Measurements from ENCODE around the gene MTMR6.
A peak's percentile ranks its signal among the peaks of the same experiment; 100 is the strongest.
"Not testable (repeated sequence)": the region's sequence is repeated elsewhere in the genome, so short reads cannot be mapped to it uniquely, and the experiment has no call there.

Gene MTMR6

DNA sequence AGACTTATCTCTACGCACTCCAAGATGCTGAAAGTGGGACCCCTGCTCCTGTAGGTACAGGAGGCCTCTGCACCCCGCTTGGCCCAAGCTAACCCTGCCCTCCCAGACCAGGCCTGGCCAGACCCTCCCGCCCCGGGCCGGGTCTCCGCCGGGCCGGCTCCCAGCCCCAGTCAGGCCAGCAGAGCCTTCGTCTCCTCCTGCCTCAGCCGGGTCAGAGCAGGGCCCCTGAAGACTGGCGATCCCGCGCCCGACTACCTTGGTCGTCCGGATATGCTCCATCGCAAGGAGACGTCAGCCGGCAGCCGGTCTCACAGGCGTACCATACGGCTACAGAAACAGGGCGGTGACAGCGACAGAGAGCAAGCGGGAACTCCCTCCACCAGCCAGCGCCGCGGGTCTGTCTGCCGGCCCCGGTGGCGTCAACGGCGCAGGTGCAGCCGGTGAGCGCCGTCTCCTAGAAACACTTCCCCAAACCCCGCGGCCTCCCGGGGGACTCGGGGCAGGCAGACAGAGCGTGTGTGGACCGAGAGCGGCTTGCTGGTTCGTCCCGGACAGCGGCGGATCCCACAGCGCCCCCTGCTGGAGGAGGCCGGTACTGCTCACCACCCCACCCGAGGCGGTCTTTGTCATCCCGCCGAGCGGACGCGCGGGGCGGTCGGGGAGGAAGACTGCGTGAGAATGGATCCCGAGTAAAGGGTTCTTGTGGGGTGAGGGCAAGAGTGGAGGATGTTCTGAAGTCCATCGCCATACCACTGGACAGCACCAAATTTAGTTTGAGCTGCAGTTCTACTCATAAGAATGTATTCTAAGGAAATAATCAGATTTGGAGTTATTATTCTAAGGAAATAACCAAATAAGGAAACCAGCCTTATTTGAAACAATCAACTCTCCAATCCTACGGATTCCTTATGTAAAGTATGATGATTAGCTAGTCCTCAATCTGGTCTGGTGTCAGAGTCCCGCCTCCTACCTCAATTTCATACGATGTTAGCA is at the start of gene MTMR6:
Gene MTMR6 (minus strand): TSS at position 520 of the 993 bp plus-strand sequence. CDS start 241 bp downstream, at position 279.
- DNase-seq (ENCODE audit: extremely low spot score, insufficient read length, low read depth) (peak; percentile 94), FAIRE-seq (peak; percentile 94)

DNA sequence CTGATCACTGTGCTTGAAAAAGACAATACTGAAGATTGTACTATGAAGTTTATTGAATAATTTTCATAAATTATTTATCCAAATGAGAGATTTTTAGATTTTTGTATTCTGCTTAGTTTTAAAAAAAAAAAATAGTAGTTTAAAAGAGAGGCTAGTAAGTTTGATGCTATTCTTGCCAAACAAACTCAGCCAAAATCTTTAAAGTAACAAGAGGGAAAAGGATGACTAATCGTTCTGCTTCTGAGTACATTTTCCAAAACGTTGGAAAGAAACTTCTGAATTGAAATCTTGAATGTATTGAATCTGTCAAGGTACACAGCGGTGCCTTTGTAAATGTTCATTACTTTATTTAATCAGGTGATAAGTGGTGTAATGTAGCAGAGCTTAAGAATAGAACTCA is 48.6 kb upstream of the MTMR6 start:
- DNase-seq (ENCODE audit: extremely low spot score, insufficient read length, low read depth) (no peak), FAIRE-seq (no peak)

DNA sequence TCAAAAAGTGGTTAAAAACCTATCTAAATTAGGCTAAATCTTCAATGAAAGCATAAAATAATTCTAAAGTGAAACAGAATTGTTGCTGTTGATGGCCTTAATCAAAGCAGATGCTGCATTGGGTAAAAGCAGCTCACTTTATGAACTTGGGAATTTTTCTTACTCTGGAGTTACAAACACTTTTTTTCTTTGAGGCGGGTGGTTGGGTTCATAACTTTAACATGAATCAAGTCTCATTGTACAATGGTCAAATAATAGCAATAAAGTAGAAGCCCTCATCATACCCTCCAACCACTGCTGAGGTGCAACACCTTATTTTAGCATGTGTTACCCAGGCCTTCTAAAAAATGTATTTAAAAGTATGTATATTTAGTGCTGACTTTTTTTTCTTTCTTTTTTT is 43.3 kb upstream of the MTMR6 start:
- FAIRE-seq (no peak), DNase-seq (ENCODE audit: extremely low spot score, insufficient read length, low read depth) (no peak)

DNA sequence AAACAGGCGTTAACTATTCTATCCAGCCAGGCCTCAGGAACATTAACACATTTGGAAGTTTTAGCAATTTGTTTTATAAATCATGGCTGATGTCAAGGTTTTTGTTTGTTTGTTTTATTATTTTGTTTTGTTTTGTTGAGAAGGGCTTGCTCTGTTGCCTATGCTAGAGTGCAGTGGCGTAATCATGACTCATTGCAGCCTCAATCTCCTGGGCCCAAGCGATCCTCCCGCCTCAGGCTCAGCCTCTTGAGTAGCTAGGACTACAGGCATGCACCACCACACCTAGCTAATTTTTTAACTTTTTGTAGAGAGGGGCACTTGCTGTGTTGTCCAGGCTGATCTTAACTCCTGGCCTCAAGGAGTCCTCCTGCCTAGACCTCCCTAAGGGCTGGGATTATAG is 42.4 kb upstream of the MTMR6 start:
- DNase-seq (ENCODE audit: extremely low spot score, insufficient read length, low read depth) (no peak), FAIRE-seq (no peak)

DNA sequence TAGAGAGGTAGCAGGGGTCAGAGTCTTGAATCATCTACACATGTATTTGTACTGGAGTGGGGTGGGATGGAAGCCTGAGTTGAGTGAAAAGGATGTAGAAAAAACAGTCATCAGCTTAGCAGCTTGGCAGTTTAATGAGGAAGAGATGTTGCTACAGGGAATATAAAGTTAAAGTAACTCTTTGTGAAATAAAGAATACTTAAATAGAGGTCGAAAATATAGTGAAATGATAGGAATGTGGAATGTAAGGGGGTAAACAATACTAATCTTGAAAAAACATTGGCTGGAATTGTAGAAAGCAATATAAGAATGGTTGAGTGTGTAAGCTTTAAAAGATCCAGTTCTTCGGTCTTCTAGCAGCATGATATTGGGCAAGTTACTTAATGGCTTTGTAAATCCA is 36.8 kb upstream of the MTMR6 start:
- FAIRE-seq = no peak
- DNase-seq (ENCODE audit: extremely low spot score, insufficient read length, low read depth) = no peak

DNA sequence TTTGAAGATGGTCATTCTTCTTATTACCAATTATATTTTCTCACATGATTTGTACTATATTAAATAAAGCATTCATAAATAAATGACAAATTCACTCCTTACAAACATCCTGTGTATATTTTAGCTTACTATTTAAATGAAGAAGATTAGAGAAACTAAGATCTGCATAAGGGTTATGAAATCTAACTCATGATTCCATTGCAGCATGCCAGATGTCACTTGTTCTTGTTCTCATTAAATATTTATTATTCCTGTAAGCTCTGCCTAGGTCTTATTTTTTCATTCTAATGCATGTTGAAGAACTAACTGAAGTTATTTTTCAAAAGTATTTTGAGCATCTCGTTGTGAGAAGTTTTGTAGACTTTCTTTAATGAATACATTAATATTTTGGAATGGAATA is 32.5 kb upstream of the MTMR6 start:
- DNase-seq (ENCODE audit: extremely low spot score, insufficient read length, low read depth) (no peak), FAIRE-seq (no peak)

DNA sequence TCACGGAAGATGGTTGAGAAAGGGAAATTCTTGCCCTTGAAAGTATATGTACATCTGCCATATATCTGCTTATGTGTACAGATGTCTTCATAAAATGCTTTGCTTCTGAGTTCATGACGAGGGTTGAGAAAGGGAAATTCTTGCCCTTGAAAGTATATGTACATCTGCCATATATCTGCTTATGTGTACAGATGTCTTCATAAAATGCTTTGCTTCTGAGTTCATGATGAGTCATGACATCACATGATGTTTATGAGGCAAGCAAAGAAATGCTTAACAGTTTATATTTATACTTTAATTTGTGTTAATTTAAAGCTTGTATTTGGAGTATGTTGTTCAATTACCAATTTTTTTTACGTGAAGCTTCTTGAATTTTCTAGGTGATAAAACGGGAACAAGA is 31.7 kb upstream of the MTMR6 start:
- not testable (repeated sequence) for FAIRE-seq; DNase-seq (ENCODE audit: extremely low spot score, insufficient read length, low read depth)

DNA sequence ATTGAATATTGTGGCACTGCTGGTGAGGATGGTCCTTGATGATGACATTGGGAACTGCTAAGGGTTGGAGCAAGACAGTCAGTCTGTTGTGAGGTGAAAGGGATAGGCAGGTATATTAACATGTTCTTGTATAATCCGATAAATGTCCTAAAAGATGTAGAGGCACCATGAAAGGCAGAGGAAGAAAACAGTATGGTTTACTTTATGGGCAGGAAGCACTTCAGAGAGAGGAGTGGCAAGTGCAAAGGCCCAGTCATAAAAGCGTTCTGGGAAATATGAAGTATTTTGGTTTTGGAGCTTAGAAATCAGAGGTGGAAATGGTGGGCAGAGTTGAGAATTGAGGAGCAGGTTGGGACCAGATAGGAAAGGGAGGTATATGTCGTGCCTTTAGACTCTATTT is 23.6 kb upstream of the MTMR6 start:
- DNase-seq (ENCODE audit: extremely low spot score, insufficient read length, low read depth) (no peak), FAIRE-seq (no peak)

DNA sequence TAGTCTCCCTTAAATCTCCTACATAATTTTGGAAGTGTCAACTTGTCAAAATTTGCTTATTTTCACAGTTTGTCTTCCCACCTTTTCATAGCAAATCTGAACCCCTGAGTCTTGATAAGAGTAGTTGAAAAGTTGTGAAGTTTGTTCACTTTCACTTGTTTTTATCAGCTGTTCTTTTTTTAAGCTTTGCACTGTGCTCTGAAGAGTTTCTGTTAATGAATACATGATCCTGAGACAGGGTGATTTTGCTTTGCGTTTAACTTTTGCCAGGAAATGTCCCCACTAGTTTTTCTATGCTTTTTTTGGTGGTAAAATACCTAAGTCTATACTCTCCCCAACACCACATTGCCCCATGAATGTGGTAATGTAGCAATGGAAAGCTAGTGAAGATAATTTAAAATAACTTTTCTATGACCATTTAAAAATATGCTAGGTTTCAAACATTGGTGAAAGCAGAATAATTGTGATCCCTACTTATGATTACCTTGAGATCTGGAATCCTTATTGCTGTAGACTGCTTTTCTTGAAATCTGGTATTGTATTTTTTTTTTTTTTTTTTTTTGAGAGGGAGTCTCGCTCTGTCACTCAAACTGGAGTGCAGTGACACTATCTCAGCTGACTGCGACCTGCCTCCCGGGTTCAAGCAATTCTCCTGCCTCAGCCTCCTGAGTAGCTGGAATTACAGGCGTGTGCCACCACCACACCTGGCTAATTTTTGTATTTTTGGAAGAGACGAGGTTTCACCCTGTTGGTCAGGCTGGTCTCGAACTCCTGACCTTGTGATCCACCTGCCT is 19.6 kb upstream of the MTMR6 start:
- FAIRE-seq (no peak), DNase-seq (ENCODE audit: extremely low spot score, insufficient read length, low read depth) (no peak)

DNA sequence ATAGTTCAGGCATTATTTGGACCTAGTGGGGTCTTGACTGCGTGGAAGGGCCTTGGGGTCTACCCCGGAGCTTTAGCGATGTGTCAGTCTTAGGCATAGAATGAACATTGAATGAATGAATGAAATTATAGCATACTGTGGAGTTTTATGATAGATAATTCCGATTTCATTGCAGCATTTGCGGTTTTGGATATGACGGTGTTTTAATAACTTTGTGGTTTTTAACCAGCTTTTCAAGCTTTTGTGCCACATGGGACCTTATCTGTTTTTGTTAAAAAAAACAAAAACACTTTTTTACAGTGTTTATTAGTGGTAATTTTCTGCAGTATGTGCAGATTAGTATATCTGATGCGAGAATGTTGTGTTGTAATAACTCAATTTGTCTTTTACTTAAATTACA is 14.8 kb upstream of the MTMR6 start:
- DNase-seq (ENCODE audit: extremely low spot score, insufficient read length, low read depth) = no peak
- no peak for FAIRE-seq

DNA sequence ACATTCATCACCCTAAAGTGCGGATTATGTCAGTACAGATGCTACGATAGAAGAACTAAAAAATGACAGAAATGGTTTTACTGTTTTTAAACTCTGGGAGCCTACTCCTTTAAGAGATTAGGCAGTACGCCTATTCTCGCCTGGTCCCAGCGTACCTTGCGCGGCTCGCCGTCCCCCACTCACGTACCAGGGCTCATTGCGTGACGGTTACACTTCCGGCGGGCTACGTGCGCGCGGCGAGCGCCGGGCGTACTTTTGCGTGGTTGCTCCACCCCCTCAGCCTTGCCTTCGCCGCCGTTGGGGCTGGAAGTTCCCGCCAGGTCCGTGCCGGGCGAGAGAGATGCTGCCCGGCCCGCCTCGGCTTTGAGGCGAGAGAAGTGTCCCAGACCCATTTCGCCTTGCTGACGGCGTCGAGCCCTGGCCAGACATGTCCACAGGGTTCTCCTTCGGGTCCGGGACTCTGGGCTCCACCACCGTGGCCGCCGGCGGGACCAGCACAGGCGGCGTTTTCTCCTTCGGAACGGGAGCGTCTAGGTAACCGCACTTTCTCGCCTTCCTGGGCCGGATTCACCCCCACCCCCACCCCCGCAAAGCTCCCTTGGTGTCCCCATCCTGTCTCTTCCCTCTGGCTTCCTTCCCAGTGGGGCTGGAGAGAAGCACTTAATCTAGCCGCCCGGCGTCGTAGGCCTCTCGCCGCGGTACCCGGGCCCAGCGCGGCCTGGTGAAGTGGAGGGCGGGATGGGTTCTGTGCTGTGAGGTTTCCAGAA is 14.2 kb upstream of the MTMR6 start, which contains the start of gene NUP58:
Gene NUP58 (plus strand): TSS at position 279 of the 767 bp plus-strand sequence. CDS start 149 bp downstream, at position 428.
- FAIRE-seq (peak; percentile 98), DNase-seq (ENCODE audit: extremely low spot score, insufficient read length, low read depth) (peak; percentile 76)

DNA sequence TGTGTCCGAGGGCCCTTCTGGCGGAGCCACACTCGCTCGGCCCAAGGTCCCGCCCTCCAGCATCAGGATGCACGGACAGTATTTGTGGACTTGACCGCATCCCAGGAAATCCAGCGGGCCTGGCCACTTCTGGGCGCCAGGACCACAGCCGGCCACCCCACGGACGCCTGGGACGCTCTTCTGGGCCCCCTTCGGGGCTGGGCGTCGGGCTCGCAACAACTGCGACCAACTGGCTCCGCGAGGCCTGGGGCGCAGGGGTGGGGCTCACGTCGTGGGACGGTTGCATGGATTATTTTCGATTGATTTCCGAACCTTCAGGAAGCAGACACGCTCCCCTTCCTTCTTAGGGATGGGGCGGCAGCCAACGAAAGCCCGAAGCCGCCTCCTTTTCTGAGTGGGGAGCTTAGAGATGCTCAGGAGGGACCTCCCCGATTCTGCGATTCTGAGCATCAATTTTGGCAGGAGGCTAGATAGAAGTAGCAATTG is 13.6 kb upstream of the MTMR6 start:
- DNase-seq (ENCODE audit: extremely low spot score, insufficient read length, low read depth) (no peak), FAIRE-seq (no peak)

DNA sequence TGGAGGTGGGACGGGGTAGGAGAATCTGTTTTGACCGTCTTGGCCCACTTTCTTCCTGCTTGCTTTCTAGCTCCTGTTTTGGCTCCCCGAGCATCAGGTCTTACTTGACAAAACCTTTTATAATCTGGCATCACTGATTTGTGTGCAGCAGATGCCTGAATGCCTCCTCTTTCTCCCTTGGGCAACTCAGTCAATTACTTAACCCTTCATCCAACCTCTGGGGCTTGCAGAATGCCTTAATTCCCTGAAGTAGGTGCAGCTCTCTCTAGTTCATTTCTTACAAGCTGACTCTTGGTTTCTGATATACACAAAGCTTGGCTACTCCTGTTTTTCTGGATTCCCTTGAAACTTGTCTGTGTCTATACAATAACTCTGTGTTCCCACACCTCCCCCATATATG is 8.4 kb upstream of the MTMR6 start:
- FAIRE-seq = no peak
- no peak for DNase-seq (ENCODE audit: extremely low spot score, insufficient read length, low read depth)

DNA sequence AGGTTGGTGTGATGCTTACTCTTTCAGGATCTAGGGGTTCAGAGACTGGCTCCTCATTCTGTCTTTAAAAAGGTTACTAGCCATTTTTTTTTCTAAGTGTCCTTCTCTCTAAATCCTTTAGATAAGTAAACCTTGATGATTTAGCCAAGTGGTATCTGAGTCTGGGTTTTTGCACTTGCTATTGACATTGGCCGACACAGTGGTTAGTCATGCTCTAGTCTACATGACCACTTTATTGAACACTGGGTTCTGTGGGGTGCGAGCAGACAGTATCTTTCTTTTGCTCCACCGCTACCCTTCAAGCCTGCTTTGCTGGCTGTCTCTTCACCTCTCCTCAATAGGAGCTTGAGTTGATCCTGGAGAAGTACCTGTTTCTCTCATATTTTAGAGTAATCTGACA is 7.9 kb upstream of the MTMR6 start:
- DNase-seq (ENCODE audit: extremely low spot score, insufficient read length, low read depth) = no peak
- no peak for FAIRE-seq

DNA sequence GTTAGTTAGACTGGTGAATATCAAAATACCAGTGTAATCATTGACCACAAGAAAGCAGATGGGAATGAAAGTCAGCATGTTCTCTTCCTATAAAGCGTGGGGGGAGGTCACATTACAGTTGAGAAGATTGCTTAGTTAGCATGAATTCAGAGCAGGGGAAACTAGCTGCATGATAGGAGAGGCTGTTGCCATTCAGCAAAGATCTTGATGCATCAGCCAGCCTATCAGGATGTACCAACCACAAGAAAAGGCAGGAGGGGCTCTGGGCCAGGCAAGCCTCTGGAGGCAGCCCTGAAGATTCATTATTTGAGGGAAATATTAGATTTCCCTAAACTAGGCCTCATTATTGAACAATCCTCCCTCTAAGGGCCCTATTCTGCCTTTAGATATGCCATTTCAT is 5.0 kb upstream of the MTMR6 start:
- DNase-seq (ENCODE audit: extremely low spot score, insufficient read length, low read depth) (no peak), FAIRE-seq (no peak)

DNA sequence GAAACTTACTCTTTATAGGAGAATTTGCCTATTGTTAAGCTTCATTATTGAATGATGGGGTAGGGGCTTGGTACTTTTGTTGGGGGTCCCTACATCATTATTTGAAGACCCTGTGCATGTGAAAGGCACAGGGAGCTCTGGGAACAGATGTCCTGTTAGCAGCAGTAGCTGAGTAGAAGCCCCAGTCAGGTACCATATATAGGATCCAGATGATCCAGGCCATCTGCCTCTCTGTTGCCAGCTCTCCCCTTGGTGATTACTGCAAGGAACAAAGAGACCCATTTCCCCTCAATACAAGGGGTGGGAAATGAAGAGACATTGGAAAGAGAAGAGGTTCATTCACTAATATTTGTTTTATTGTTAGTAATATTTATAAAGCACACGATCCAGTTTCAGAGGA is 4.4 kb upstream of the MTMR6 start:
- no peak for DNase-seq (ENCODE audit: extremely low spot score, insufficient read length, low read depth)
- no peak for FAIRE-seq

DNA sequence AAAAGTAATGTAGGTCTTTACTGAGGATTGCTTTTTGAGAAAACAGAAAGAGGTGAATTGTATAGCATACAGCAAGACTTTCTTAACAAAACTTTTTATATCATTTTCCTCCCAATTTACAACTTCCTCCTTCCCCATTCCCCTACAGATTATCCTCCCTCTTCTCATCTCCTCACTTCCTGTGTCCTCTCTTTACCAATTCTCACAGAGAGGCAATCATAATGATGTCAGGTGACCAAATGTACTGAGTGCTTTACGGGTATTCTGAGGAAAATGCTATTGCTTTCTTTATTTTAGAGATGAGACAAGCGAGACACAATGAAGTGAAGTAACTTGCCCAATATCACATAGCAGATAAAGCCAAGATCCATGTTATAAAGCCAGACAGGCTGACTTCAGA is 1.7 kb upstream of the MTMR6 start:
- FAIRE-seq (no peak), DNase-seq (ENCODE audit: extremely low spot score, insufficient read length, low read depth) (no peak)

DNA sequence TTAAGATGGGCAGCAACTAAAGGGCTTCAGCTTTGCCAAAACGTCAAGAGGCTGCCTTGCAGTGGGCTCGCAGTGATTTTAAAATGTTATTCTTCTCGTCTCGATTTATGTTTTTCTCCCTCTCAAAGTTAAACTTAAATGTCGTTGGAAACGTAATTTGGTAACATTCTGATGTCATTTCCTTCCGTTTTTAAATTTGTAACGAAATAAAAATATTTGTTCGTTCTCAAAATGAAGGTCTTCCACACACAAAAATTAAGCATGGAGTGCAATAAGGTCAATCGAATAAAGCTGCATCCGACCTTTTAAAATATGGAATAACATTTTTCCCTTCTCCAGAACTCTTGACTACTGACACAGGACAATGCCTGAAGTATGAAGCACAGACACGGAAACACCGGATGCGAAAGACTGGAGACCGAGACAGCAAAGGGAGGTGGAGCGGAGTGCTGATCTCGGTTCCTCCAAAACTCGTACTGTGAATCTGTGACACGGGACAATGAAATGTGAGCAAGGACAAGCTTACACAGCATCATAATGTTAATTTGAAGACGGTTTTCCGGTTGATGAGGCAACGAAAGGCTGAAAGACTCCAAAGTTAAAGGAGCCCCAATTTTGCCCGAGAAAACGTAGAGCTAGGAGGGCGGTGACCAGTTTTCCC is 850 bp downstream of the MTMR6 start:
- DNase-seq (ENCODE audit: extremely low spot score, insufficient read length, low read depth) = no peak
- FAIRE-seq = peak; percentile 73

DNA sequence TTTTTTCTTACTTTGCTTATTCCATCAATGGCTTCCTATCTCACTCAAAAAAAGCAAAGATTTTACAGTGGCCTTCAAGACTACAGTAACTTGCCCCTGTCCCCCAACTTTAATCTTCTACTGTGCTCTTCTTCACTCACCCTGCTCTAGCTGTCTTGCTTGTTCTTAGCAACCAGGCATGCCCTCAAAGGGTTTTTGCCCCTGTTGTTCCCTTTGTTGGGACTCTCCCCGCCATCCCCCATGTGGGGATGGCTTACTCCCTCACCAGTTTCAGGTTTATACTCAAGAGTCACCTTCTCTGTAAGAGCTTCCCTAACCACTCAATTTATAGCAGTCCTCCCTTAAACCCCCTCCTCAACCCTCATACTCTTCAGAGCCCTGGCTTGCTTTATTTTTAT is 5.4 kb downstream of the MTMR6 start:
- FAIRE-seq = peak; percentile 31
- no peak for DNase-seq (ENCODE audit: extremely low spot score, insufficient read length, low read depth)
